Activated CD4-positive, alpha-beta T cell treated with anti-CD3 and anti-CD28 coated beads, Interleukin-2, Interleukin-6, amounts not matched to agents 100 ng/mL and 50 ng/mL, durations not matched to agents 16 hours and 8 hours (primary cell): Measurements from ENCODE around the gene SNX6.
"Not testable (repeated sequence)": the region's sequence is repeated elsewhere in the genome, so short reads cannot be mapped to it uniquely, and the experiment has no call there.

Experiments
- DNase-seq: peaks from one replicate; pipeline ENCODE4 v3.0.0-alpha.2; 2020

SNX6 gene

DNA sequence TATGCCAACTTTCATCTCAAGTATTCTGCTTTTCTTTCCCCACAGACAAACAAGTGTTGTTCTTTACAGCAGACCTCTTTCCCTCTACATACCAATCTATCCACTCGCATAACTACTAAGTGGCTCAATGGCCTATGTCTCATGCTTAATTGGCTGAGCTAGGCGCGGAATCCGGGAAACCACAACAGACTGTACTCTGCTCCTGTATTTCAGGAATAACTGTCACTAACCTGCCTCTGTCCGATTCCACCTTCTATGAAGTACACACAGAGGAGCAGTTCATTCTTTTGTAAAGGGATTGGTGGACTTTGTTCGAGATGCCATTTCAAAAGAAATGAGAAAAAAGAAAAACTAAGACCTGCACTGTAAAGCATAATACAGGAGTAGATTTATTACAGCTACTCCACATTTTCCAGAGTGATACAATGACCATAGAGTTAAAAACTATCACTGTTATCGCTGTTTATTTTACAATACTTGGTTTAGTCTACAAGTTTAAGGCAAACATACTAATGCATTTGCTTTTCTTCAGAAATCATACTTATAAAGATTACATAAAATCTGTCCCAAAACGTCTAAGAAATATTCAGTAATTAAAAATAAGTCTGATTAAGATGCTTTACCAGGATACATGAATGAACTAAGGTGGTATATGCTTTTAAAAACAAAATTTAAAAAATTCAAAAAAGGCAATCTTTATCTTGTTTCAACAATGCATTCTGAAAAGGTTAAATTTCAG is 67.7 kb downstream of the SNX6 start:
- not testable (repeated sequence) for DNase-seq

DNA sequence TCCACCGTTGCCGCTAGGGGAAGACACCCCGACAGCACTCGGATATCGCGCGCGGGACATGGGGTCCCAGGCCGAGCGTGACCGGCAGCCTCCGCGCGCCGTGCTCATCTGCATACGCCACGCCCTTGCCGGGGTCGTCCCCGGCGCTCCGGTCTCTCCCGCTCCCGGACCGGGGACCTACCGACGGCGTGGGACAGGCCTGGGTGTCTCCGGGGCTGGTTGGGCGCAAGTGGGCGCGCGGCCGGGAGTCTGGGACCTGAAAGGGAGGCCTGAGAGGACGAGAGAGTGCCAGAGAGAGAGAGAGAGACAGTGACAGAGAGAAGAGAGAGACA is 73.5 kb downstream of the SNX6 start:
- DNase-seq: not testable (repeated sequence)

DNA sequence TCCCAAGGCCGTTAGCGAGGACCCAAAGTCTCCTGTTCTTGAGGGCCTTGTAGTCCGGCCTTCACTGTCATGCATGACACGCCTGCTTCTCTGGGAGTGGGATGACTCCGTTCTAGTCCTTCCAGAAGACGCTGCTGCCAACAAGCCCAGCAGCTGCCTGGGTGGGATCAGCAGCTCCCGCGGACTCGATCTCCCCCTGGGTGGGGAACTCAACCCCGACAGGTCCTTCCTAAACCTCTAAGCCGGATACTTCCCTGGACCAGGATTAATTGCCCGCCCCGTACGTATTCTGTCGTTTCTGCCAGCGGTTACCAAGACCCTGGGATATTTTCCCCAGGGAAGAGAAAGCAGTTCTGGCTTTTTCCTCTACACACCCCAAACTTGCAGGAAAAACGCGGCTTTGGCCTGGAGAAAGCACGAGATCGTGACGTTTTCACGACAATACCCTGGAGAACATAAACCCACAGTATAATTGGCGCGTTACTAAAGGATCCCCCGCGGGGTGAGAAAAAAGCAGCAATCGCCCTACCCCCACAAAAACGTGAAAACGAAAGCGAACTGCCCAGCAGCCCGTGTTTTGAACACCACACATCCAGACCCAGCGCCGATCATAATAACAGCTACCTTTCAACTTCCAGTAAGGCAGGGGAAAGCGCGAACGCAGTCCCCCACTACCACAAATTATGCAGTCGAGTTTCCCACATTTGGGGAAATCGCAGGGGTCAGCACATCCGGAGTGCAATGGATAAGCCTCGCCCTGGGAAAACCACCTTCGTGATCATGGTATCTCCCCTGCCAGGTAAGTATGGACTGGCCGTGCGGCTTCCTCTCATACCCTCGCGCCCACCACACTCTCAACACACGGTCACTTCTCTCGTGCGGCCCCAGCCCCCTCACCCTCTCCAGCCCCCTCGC is 74.1 kb downstream of the SNX6 start:
- not testable (repeated sequence) for DNase-seq

DNA sequence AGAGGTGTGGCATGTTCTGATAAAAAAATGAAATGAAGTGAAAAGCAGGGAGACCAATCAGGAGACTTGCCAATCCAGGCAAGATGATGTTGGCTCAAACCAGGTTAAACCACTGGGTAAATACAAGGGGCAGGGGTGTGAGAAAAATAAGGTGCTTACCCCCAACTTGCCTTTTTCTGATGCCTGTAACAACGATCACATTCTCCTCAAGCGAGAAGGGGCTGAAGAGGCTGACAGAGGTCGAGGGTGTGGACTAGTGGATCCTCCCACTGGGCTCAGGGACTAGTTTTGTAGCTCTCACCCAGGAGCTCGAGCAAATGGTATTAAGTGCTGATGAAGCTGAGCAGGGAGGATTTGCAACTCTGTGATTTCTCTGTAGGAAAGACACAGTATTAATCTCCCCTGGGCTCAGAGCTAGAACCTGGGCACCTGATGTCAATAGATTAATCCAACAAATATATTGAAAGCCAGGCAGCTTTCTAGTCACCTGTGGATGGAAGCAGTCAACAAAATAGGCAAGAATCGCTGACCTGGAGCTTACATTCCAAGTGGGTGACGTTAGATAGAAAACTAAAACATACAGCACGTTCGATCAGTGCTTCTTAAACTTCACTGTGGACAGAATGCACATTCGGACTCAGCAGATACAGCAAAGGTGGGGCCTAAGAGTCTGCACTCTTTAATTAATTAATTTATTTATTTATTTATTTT is 75.3 kb downstream of the SNX6 start:
- DNase-seq: peak; percentile 10

DNA sequence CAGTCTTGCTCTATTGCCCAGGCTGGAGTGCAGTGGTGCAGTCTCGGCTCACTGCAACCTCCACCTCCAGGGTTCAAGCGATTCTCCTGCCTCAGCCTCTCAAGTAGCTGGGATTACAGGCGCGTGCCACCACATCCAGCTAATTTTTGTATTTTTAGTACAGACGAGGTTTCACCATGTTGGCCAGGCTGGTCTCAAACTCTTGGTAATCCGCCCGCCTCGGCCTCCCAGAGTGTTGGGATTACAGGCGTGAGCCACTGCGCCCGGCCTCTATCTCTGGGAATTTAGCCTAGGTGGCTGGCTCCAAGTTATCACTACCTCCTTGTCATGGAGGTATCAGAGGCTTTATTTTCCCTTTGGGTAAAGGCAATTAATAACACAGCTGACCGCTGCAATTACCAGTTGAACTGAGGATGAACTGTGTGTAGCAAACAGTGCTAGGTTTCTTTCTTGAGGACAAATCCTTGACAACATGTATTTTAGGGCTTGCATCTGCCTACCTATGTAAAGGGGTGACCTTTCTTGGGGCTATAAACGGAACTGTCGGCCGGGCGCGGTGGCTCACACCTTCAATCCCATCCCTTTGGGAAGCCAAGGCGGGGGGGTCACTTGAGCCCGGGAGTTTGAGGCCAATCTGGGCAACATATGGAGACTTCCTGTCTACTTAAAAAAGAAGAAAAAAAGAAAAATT is 80.5 kb downstream of the SNX6 start:
- not testable (repeated sequence) for DNase-seq

DNA sequence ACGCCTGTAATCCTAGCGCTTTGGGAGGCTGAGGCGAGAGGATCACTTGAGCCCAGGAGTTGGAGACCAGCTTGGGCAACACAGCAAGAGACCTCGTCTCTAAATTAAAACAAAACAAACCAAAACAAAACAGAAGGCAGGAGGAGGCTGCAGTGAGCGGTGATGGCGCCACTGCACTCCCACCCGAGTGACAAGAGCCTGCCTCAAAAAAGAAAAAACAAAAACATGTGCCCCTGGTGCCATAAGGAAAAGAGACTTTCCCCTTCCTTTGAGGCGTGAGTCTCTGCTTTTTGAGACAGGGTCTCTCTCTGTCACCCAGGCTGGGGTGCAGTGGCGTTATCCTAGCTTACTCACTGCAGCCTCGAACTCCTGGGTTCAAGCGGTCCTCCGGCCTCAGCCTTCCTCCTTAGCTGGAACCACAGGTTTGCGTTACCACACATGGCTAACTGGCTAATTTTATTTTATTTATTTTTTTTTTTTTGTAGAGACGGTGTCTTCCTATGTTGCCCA is 81.4 kb downstream of the SNX6 start:
- DNase-seq: no peak

DNA sequence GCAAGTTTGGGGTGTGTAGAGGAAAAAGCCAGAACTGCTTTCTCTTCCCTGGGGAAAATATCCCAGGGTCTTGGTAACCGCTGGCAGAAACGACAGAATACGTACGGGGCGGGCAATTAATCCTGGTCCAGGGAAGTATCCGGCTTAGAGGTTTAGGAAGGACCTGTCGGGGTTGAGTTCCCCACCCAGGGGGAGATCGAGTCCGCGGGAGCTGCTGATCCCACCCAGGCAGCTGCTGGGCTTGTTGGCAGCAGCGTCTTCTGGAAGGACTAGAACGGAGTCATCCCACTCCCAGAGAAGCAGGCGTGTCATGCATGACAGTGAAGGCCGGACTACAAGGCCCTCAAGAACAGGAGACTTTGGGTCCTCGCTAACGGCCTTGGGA is 82.8 kb downstream of the SNX6 start:
- DNase-seq: not testable (repeated sequence)

DNA sequence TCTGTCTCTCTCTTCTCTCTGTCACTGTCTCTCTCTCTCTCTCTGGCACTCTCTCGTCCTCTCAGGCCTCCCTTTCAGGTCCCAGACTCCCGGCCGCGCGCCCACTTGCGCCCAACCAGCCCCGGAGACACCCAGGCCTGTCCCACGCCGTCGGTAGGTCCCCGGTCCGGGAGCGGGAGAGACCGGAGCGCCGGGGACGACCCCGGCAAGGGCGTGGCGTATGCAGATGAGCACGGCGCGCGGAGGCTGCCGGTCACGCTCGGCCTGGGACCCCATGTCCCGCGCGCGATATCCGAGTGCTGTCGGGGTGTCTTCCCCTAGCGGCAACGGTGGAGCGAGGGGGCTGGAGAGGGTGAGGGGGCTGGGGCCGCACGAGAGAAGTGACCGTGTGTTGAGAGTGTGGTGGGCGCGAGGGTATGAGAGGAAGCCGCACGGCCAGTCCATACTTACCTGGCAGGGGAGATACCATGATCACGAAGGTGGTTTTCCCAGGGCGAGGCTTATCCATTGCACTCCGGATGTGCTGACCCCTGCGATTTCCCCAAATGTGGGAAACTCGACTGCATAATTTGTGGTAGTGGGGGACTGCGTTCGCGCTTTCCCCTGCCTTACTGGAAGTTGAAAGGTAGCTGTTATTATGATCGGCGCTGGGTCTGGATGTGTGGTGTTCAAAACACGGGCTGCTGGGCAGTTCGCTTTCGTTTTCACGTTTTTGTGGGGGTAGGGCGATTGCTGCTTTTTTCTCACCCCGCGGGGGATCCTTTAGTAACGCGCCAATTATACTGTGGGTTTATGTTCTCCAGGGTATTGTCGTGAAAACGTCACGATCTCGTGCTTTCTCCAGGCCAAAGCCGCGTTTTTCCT is 83.4 kb downstream of the SNX6 start:
- DNase-seq: not testable (repeated sequence)

DNA sequence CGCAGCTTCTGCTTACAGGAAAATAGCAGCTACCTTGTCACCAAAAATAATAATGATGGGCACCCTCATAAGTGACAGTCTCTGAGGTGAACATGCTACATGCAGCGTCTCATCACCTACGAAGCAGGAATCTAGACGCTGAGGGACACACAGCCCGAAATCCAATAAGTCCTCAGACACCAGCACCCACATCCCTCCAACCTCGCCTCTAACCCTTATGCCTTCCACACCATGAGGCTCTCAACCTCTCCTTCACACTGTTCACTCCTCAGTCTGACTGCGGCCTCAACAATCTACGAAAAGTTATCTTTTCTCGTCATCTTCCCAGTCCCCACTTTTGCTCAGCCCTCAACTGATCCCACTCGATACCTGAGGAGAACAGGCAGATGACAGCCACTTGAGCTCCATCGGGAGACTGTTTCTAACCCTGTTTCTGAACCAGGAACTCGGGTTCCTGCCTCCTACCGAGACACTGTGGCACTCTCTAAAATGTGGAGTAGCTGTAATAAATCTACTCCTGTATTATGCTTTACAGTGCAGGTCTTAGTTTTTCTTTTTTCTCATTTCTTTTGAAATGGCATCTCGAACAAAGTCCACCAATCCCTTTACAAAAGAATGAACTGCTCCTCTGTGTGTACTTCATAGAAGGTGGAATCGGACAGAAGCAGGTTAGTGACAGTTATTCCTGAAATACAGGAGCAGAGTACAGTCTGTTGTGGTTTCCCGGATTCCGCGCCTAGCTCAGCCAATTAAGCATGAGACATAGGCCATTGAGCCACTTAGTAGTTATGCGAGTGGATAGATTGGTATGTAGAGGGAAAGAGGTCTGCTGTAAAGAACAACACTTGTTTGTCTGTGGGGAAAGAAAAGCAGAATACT is 89.5 kb downstream of the SNX6 start:
- not testable (repeated sequence) for DNase-seq

DNA sequence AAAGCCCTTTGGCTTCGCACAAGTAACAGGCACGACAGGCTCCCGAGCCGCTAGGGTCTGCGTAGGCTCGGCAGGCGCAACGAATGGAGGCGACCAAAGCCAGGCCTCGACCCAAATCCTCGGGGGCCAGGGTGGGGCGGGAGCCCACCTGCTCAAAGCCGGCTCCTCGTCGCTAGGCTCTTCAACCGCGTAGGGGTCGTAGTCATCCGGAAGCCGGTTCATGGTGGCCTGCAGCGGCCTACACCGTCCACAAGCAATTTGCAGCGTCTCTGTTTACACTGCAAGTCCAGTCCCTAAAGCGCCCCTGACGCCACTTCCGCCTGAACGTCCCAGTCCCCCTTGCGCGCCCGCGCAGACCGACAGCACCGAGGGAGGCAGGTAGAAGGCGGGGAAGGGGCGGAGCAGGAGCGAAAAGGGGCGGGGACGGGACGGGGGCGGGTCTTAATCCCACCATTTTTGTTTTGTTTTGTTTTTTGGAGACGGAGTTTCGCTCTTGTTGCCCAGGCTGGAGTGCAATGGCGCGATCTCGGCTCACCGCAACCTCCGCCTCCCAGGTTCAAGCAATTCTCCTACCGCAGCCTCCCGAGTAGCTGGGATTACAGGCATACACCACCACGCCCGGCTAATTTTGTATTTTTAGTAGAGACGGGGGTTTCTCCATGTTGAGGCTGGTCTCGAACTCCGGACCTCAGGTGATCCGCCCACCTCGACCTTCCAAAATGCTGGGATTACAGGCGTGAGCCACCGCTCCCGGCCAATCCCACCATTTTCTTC is 90.4 kb downstream of the SNX6 start, which contains the start of gene EAPP:
Gene EAPP, minus strand, starts transcription at position 295 of the 774 bp plus-strand sequence. Its CDS starts 73 bp downstream, at position 222.
- peak; percentile 98 for DNase-seq

DNA sequence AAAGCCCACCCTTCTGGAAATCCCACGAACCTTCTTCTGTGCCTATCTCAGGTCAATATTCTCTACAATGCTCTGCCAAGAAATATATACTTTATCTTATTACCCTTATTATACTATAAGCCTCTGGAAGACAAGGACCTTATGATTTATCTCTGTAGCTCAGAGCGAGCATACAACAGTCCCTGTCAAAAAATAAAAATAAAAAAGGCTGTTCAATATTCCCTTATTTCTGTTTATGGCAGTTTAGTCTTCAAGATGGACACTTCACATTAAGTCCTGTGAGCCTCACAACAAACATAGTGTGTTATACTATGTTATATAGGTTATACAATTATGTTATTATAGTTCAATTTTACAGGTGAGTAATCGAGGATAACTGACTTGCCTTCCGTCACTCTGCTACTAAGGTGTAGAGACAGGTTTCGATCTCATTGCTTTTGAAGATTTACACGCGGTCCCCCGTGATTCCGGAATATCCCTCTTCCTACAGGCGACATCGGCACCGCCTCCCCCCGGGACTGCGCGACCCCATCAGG is 91.0 kb downstream of the SNX6 start:
- no peak for DNase-seq

DNA sequence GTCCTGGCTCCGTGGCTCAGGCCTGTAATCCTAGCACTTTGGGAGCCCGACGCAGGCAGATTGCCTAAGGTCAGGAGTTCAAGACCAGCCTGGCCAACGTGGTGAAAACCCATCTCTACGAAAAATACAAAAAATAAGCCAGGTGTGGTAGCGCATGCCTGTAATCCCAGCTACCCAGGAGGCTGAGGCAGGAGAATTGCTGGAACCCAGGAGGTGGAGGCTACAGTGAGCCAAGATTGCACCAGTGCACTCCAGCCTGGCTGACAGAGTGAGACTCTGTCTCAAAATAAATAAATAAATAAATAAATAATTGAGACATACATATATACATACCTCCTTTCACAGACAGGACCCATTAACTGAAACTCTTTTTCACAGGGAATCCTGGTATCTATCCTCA is 91.9 kb downstream of the SNX6 start:
- DNase-seq: not testable (repeated sequence)

DNA sequence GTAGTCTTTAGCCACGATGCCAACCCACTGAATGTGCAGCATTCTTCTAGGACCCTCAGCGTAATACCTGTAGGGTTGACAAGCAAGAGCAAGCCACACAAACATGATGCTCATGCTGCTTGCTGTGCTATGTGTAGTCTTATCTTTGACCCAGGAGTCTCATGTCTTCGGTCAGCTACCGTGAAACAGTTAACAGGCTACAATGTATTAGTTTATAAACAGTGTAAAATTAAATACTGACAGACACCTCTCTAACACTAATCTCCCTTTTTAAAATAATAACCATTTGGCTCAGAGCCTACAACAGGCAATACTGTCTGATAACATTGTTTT is 92.3 kb downstream of the SNX6 start:
- DNase-seq: no peak

DNA sequence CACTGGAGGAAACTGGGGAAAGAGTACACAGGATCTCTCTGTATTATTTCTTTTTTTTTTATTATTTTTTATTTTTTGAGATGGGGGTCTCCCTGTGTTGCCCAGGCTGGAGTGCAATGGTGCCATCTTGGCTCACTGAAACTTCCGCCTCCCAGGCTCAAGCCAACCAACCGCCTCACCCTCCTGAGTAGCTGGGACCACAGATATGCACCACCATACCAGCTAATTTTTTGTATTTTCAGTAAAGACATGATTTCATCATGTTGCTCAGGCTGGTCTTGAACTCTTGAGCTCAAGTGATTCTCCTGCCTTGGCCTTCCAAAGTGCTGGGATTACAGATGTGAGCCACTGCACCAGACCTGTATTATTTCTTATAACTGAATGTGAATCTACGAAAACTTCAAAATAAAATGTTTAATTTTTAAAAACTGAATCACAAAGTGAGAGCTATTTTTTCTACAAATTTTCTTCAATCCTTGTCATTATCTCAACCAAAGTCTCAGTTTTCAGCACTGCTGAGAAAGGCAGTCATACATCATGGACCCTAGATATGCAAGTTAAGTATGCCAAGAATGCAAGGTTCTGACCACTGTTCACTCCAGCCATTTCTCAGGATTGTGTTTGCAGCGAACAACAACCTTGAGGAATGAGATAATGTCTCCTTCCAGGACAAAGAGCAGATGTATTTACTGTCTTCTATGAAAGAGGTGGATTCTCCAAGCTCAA is 92.8 kb downstream of the SNX6 start:
- DNase-seq: no peak

DNA sequence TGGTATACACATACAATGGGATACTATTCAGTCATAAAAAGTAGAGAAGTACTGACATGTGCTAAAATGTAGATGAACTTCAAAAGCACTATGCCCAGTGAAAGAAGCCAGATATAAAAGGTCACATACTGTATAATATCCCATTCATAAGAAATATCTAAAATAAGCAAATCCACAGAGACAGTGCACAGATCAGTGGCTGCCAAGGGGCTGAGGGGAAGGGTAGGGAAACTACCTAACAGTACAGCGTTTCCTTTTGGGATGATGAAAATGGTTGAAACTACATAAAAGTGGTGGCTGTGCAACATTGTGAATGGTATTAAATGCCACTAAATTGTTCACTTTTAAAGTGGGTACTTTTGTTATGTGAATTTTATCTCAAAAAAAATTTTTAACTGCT is 102.4 kb downstream of the SNX6 start:
- DNase-seq: no peak

DNA sequence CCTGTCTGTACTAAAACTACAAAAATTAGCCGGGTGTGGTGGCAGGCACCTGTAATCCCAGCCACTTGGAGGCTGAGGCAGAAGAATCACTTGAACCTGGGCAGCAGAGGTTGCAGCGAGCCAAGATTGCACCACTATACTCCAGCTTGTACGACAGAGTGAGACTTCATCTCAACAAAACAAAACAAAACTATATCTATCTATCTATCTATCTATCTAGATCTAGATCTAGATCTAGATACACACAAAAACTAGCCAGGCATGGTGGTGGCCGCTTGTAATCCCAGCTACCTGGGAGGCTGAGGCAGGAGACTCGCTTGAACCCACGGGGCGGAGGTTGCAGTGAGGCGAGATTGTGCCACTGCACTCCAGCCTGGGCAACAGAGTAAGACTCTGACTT is 105.7 kb downstream of the SNX6 start:
- DNase-seq: not testable (repeated sequence)

DNA sequence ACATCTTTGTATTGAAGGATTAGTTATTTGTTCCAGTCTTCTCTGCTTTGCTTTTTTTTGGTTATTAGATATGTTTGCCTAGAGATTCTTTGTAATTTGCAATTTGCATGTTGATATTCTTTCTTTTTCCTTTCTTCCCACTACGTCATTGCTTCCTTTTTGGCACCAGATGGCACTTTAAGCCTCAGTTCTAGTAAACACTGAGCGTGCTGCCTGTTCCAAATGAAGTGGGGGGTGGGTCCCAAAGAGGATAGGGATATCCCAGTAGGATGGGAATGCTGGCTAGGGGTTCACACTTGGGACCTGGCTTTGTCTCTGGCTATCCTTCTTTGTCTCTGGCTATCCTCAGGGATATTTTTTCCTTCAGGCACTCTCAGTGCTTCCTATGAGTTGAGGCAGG is 107.5 kb downstream of the SNX6 start:
- no peak for DNase-seq

DNA sequence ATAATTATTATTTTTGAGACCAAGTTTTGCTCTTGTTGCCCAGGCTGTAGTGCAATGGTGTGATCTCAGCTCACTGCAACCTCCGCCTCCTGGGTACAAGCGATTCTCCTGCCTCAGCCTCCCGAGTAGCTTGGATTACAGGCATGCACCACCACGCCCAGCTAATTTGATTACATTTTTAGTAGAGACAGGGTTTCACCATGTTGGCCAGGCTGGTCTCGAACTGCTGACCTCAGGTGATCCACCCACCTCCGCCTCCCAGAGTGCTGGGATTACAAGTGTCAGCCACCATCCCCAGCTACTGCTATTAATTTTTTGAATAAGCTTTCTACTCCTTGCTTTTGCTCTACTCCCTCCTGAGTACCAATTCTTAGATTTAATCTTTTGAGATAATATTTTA is 108.9 kb downstream of the SNX6 start:
- DNase-seq: not testable (repeated sequence)
